ENCODE results near the gene DOCK4. TPM values are rescaled to one million over a fixed set of nuclear protein-coding genes. Genes with fewer than 3 reads are reported as not detected.

Gene DOCK4
- total RNA-seq, 1 experiment from 2014 or later = 20.4 TPM

GRCh38 chr7:111783854-111784253 is 422.3 kb downstream of the DOCK4 start (continued):
- no peak for TF ChIP-seq ZNF281 (CRISPR knock-in tag; IDR thresholded peaks at IDR 0.05)
- no peak for TF ChIP-seq SMAD4 (CRISPR knock-in tag; IDR thresholded peaks at IDR 0.05)
- TF ChIP-seq IRF2 (CRISPR knock-in tag; IDR thresholded peaks at IDR 0.05; ENCODE audit: borderline replicate concordance, low read depth) = no peak
- TF ChIP-seq ZMAT4 (CRISPR knock-in tag; IDR thresholded peaks at IDR 0.05) = no peak
- no peak for TF ChIP-seq PRDM15 (CRISPR knock-in tag; IDR thresholded peaks at IDR 0.05)
- no peak for TF ChIP-seq NFATC4 (CRISPR knock-in tag; IDR thresholded peaks at IDR 0.05)
- no peak for TF ChIP-seq NFE2L1 (CRISPR knock-in tag; IDR thresholded peaks at IDR 0.05)

- CTCF ChIA-PET = interaction anchor here (0.8 to 1.0 kb wide), 2 partner anchors 28 to 75 kb away, joined by 3 to 4 read pairs; no protein-coding TSS in a partner anchor
Measured at GRCh38 chr7:111780527-111780926, 425.7 kb downstream of the DOCK4 start.

GRCh38 chr7:111775206-111775605 is 431.0 kb downstream of the DOCK4 start:
- ChIA-PET POLR2A (no interaction called here), CTCF (interaction anchor here (1.0 kb wide), 1 partner anchor 12 kb away, joined by 4 read pairs; no protein-coding TSS in a partner anchor)
- H3K27ac Mint-ChIP-seq = no peak overlapping the region
- H3K4me1 Mint-ChIP-seq = peaks cover 14% of the 10 kb centered on the region
- no peak overlapping the region for H3K4me3 Mint-ChIP-seq
- peaks cover 19% of the 10 kb centered on the region for H3K9me3 Mint-ChIP-seq
- ATAC-seq (no peak), DNase-seq (ENCODE audit: low spot score) (no peak)
- peaks cover 20% of the 10 kb centered on the region for H3K36me3 Mint-ChIP-seq
- no peaks in the 10 kb centered on the region for H3K27me3 Mint-ChIP-seq (ENCODE audit: low read depth)
- TF ChIP-seq CDX4 (CRISPR knock-in tag; IDR thresholded peaks at IDR 0.05; ENCODE audit: borderline replicate concordance) (no peak), USF1 (CRISPR knock-in tag; IDR thresholded peaks at IDR 0.05) (no peak), ARID4B (CRISPR knock-in tag; IDR thresholded peaks at IDR 0.05; ENCODE audit: borderline replicate concordance) (no peak), SOX15 (CRISPR knock-in tag; IDR thresholded peaks at IDR 0.05) (no peak), E2F5 (CRISPR knock-in tag; IDR thresholded peaks at IDR 0.05) (no peak), CTCF (IDR thresholded peaks at IDR 0.05) (no peak), ZBTB21 (CRISPR knock-in tag; IDR thresholded peaks at IDR 0.05; ENCODE audit: borderline replicate concordance) (no peak), SMAD4 (CRISPR knock-in tag; IDR thresholded peaks at IDR 0.05) (no peak), MAX (CRISPR knock-in tag; IDR thresholded peaks at IDR 0.05) (no peak)

More at GRCh38 chr7:111780527-111780926, 425.7 kb downstream of the DOCK4 start:
- Mint-ChIP-seq H3K4me1 (peaks cover 22% of the 10 kb centered on the region), H3K27me3 (ENCODE audit: low read depth) (no peaks in the 10 kb centered on the region), H3K9me3 (peaks cover 19% of the 10 kb centered on the region), H3K36me3 (peaks cover 20% of the 10 kb centered on the region), H3K27ac (no peak overlapping the region), H3K4me3 (no peak overlapping the region)
- no peak for DNase-seq (ENCODE audit: low spot score)
- POLR2A ChIA-PET = no interaction called here
- no peak for TF ChIP-seq ZNF423 (CRISPR knock-in tag; IDR thresholded peaks at IDR 0.05)
- TF ChIP-seq GTF2I (CRISPR knock-in tag; conservative IDR thresholded peaks at IDR 0.05) = no peak
- no peak for TF ChIP-seq NR3C1 (CRISPR knock-in tag; conservative IDR thresholded peaks at IDR 0.05; ENCODE audit: low read depth)
- TF ChIP-seq HMGA2 (CRISPR knock-in tag; IDR thresholded peaks at IDR 0.05) = no peak
- no peak for TF ChIP-seq MYBL2 (CRISPR knock-in tag; IDR thresholded peaks at IDR 0.05)
- ATAC-seq = no peak
